HPDE6-E6E7 (cell line): Measurements from ENCODE around the gene TXNRD2.

Experiments used
- DNase-seq: peaks from one replicate; pipeline ENCODE4 v3.0.0; 2011; ENCODE audit warnings: missing footprints; ENCODE audit errors: extremely low spot score

TXNRD2 gene

GRCh38 chr22:19864538-19865106 lies 77.0 kb downstream of the TXNRD2 start:
- DNase-seq = no peak

DNA sequence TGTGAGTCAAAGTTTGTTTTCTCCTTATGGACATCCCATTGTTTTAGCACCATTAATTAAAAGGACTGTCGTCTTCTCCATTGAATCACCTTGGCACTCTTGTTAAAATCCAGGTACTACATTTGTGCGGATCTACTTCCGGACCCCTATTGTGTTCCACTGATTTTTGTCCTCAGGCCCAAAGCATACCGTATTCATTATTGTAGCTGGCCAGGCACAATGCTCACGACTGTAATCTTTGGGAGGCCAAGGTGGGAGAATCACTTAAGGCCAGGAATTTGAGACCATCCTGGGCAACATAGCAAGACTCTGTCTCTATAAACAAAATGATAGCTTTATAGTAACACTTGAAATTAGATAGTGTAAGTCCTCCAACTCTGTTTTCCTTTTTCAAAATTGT lies 78.0 kb downstream of the TXNRD2 start:
- no peak for DNase-seq

- DNase-seq = no peak
Measured at GRCh38 chr22:19862619-19863246, 78.9 kb downstream of the TXNRD2 start.

GRCh38 chr22:19859861-19860510 lies 81.6 kb downstream of the TXNRD2 start:
- no peak for DNase-seq

DNA sequence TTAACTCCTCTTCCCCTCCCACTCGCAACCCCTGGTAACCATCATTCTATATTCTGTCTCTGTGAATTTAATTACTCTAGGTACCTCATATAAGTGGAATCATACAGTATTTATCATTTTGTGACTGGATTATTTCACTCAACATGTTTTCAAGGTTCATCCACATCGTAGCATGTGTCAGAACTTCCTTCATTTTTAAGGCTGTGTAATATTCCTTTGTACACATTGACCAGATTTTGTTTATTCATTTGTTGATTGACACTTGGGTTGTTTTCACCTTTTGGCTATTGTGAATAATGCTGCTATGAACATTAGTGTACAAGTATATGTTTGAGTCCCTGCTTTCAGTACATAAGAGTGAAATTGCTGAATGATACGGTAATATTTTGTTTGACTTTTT lies 84.2 kb downstream of the TXNRD2 start:
- DNase-seq = no peak

- DNase-seq = no peak
Measured at GRCh38 chr22:19855504-19856409, 85.9 kb downstream of the TXNRD2 start.

- DNase-seq = peak; percentile 91
Measured at GRCh38 chr22:19854778-19855503, 86.7 kb downstream of the TXNRD2 start, which contains the start of the genes GNB1L and RTL10. Gene GNB1L, minus strand, starts transcription at chr22:19854874. Its CDS starts 33,519 bp downstream, at chr22:19821355. Gene RTL10, minus strand, starts transcription at chr22:19854874. Its CDS starts 2,613 bp downstream, at chr22:19852261.

- DNase-seq = no peak
Measured at GRCh38 chr22:19853879-19854777, 87.5 kb downstream of the TXNRD2 start.

GRCh38 chr22:19853058-19853878 lies 88.3 kb downstream of the TXNRD2 start:
- no peak for DNase-seq

DNA sequence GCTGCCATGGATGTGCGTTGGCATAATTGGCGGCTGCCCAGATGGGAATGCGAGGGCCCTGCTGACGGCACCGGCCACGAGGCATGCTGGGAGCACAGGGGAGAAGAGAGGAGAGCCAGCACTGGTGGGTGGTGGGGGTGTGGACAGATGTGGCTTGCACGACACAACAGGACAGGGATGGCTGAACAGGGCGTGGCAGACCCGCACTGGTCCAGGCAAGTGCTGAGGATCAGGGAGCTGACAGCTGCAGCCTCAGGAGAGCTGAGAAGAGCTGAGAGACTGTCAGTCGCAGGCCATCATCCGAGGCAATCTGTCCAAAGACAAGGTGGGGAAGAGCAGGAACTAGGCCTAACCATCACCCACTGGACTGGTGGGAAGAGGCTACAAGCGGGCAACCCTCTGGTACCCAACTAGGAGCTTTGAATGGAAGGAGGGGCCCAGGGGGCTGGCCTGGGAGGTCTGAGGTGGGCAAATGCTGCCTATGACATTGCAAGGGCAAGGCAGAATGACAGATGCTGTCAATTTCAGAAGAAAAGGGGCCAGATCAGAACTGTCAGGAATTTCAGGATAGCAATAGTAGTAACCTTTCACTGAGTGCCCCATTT lies 89.3 kb downstream of the TXNRD2 start:
- DNase-seq = no peak

DNA sequence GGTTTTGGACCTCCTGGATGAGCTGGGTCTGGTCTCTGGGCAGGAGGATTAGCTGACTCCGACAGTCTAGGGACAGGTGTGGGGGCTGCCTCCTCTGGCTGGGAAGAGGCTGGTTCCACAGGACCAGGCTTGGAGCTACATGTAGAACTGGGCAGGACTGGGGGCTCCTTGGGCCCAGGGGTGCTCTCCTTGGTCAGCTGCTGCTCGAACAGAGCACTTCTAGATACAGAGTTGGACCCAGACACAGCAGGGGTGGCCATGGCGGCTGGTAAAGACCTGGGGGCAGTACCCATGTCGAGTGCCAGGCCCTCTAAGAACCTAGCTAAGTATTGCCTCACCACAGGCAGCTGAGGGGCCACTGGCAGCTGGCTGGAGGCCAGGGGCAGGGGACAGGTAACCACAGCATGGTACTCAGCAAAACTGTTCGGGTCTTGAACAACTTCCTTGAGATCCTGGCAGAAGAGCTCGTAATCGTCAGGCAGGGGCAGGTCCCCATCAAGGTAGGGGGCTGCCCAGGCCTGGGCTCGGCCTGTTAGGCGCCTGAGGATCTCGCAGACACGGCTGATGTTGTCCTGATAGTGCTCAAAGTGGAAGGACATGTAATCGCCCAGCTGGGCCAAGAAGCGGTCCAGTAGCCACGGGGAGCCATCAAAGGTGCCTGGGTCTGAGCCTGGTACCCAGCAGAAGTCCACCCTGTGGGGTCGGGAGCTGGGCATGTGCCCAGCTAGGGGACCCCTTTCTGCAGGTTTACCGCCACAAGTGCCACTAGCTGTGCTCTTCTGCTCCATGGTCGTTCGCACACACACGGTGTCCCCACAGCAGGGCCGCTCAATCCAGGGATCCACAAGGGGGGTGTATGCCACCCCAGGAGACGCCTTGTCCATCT lies 90.1 kb downstream of the TXNRD2 start:
- DNase-seq = no peak

DNA sequence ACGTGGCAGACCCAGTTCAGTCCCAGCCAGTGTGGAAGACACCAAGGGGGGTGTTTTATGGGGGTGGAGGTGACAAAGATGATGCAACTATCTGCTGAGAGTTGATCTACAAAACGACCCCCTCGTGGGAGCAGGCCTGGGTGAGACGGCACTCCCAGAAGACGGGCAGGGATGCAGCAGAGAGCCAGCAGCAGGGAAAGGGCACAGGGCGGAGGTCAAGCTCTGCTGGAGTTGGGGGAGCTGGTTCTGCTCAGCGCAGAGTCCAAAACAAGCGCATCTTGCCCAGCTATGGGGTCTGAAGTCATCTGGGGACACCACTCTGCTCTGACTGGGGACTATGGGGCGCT lies 90.9 kb downstream of the TXNRD2 start:
- no peak for DNase-seq

GRCh38 chr22:19849835-19850762 lies 91.5 kb downstream of the TXNRD2 start:
- DNase-seq = no peak

- no peak for DNase-seq
Measured at GRCh38 chr22:19848298-19849224, 93.1 kb downstream of the TXNRD2 start.

GRCh38 chr22:19847345-19847632 lies 94.3 kb downstream of the TXNRD2 start:
- no peak for DNase-seq
